Neural cell (in vitro differentiated cells): ENCODE measurements around the gene ENTPD3. TPM values are rescaled to one million over a fixed set of nuclear protein-coding genes. Genes with fewer than 3 reads are reported as not detected.

Experiments used
- H2AFZ ChIP-seq: fragments of 200-600, 300-800 bp; sonication (generic), shearing (Covaris generic); 2 replicates; pipeline ENCODE4 v1.6.0; 2014; ENCODE audit warnings: low read depth, mild to moderate bottlenecking, antibody characterized with exemption, low read length, moderate library complexity
- H3F3A ChIP-seq: fragments of 200-600 bp; shearing (Covaris generic); 2 replicates; pipeline ENCODE4 v1.6.1; 2016; ENCODE audit warnings: mild to moderate bottlenecking, moderate library complexity, mixed read lengths, antibody characterized with exemption, low read length; ENCODE audit not compliant: insufficient read depth, poor library complexity, severe bottlenecking
- H3K27ac ChIP-seq: fragments of 200-600, 300-800 bp; sonication (generic), shearing (Covaris generic); 2 replicates; pipeline ENCODE4 v1.5.1; 2014; ENCODE audit warnings: mild to moderate bottlenecking, low read length, moderate library complexity
- H3K27me3 ChIP-seq: fragments of 300-800, 200-600 bp; sonication (generic), shearing (Covaris generic); 2 replicates; pipeline ENCODE4 v1.6.0; 2014; ENCODE audit warnings: mild to moderate bottlenecking, low read depth, low read length, moderate library complexity; ENCODE audit not compliant: insufficient read depth
- H3K36me3 ChIP-seq: fragments of 300-800, 200-600 bp; sonication (generic), shearing (Covaris generic); 2 replicates; pipeline ENCODE4 v1.5.1; 2014; ENCODE audit warnings: mild to moderate bottlenecking, antibody characterized with exemption, low read length, moderate library complexity; ENCODE audit not compliant: insufficient read depth
- H3K4me2 ChIP-seq: fragments of 300-800, 200-600 bp; sonication (generic), shearing (Covaris generic); 2 replicates; pipeline ENCODE4 v1.6.0; 2014; ENCODE audit warnings: mild to moderate bottlenecking, low read length
- H3K4me3 ChIP-seq: fragments of 300-800, 200-600 bp; sonication (generic), shearing (Covaris generic); 2 replicates; pipeline ENCODE4 v1.5.1; 2014; ENCODE audit warnings: mild to moderate bottlenecking, low read length, moderate library complexity
- H3K79me2 ChIP-seq: fragments of 200-600 bp; shearing (Covaris generic); replicated peaks from 2 replicates; pipeline ENCODE4 v1.6.0; 2014; ENCODE audit warnings: mild to moderate bottlenecking, low read length, moderate library complexity; ENCODE audit not compliant: insufficient read depth
- H3K9ac ChIP-seq: fragments of 300-800, 200-600 bp; sonication (generic), shearing (Covaris generic); 2 replicates; pipeline ENCODE4 v1.6.1; 2016; ENCODE audit warnings: mild to moderate bottlenecking, low read length, mixed read lengths
- H3K9me2 ChIP-seq: fragments of 200-600 bp; shearing (Covaris generic); 2 replicates; pipeline ENCODE4 v1.6.1; 2016; ENCODE audit warnings: mild to moderate bottlenecking, low read length, mixed read lengths; ENCODE audit not compliant: insufficient read depth
- H3K9me3 ChIP-seq: fragments of 200-600, 300-800 bp; sonication (generic), shearing (Covaris generic); 2 replicates; pipeline ENCODE4 v1.6.1; 2016; ENCODE audit warnings: mild to moderate bottlenecking, mixed run types, low read length, moderate library complexity, mixed read lengths
- H4K20me1 ChIP-seq: fragments of 200-600 bp; shearing (Covaris generic); 2 replicates; pipeline ENCODE4 v1.6.1; 2016; ENCODE audit warnings: mild to moderate bottlenecking, mixed run types; ENCODE audit not compliant: insufficient read depth
- EP300 ChIP-seq: fragments of 450-650 bp; conservative IDR thresholded peaks from 2 replicates; pipeline ENCODE4 v1.6.1; 2014; ENCODE audit warnings: antibody characterized with exemption, mild to moderate bottlenecking, moderate library complexity; ENCODE audit not compliant: poor library complexity, severe bottlenecking
- EZH2 ChIP-seq: fragments of 200-600, 300-800 bp; shearing (Covaris generic), sonication (generic); IDR thresholded peaks from 2 replicates; pipeline ENCODE4 v1.6.1; 2014; ENCODE audit warnings: antibody characterized with exemption, low read length, borderline replicate concordance, mild to moderate bottlenecking; ENCODE audit not compliant: insufficient read depth, poor library complexity, severe bottlenecking
- MXI1 ChIP-seq: fragments of 450-650 bp; conservative IDR thresholded peaks from 2 replicates; pipeline ENCODE4 v1.6.1; 2014; ENCODE audit warnings: antibody characterized with exemption, mild to moderate bottlenecking; ENCODE audit not compliant: poor library complexity, severe bottlenecking
- POLR2AphosphoS5 ChIP-seq: IDR thresholded peaks from 2 replicates; pipeline ENCODE4 v1.6.1; 2012
- RAD21 ChIP-seq: fragments of 450-650 bp; conservative IDR thresholded peaks from 2 replicates; pipeline ENCODE4 v1.6.1; 2014; ENCODE audit warnings: antibody characterized with exemption, mild to moderate bottlenecking, moderate library complexity
- SMC3 ChIP-seq: fragments of 450-650 bp; conservative IDR thresholded peaks from 2 replicates; pipeline ENCODE4 v1.6.1; 2014; ENCODE audit warnings: antibody characterized with exemption, mild to moderate bottlenecking, moderate library complexity; ENCODE audit not compliant: poor library complexity
- TAF1 ChIP-seq: IDR thresholded peaks from 2 replicates; pipeline ENCODE4 v1.6.1; 2012; ENCODE audit warnings: low read depth
- polyA minus RNA-seq: library from RNA; depleted of rRNA, polyadenylated mRNA; stranded (reverse); fragments of >200 nt; gene quantifications from 2 replicates; pipeline ENCODE4 v1.2.3, GENCODE V29; 2014
- polyA plus RNA-seq: library from polyadenylated mRNA; depleted of rRNA; stranded (reverse); fragments of >200 nt; gene quantifications from 2 replicates; pipeline ENCODE4 v1.2.3, GENCODE V29; 2014
- TF ChIP-seq, protein P1 (sequence below): fragments of 450-650 bp; IDR thresholded peaks from 2 replicates; pipeline ENCODE4 v1.5.1; 2014; ENCODE audit warnings: antibody characterized with exemption, mild to moderate bottlenecking, moderate library complexity; ENCODE audit not compliant: poor library complexity, severe bottlenecking
- TF ChIP-seq, protein P2 (sequence below): IDR thresholded peaks from 2 replicates; pipeline ENCODE4 v1.6.1; 2012; ENCODE audit warnings: borderline replicate concordance

The ENTPD3 gene, protein sequence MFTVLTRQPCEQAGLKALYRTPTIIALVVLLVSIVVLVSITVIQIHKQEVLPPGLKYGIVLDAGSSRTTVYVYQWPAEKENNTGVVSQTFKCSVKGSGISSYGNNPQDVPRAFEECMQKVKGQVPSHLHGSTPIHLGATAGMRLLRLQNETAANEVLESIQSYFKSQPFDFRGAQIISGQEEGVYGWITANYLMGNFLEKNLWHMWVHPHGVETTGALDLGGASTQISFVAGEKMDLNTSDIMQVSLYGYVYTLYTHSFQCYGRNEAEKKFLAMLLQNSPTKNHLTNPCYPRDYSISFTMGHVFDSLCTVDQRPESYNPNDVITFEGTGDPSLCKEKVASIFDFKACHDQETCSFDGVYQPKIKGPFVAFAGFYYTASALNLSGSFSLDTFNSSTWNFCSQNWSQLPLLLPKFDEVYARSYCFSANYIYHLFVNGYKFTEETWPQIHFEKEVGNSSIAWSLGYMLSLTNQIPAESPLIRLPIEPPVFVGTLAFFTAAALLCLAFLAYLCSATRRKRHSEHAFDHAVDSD
- polyA plus RNA-seq (2.8 and 3.1 TPM in 2 replicates), polyA minus RNA-seq (1.7 and 2.2 TPM in 2 replicates)

DNA sequence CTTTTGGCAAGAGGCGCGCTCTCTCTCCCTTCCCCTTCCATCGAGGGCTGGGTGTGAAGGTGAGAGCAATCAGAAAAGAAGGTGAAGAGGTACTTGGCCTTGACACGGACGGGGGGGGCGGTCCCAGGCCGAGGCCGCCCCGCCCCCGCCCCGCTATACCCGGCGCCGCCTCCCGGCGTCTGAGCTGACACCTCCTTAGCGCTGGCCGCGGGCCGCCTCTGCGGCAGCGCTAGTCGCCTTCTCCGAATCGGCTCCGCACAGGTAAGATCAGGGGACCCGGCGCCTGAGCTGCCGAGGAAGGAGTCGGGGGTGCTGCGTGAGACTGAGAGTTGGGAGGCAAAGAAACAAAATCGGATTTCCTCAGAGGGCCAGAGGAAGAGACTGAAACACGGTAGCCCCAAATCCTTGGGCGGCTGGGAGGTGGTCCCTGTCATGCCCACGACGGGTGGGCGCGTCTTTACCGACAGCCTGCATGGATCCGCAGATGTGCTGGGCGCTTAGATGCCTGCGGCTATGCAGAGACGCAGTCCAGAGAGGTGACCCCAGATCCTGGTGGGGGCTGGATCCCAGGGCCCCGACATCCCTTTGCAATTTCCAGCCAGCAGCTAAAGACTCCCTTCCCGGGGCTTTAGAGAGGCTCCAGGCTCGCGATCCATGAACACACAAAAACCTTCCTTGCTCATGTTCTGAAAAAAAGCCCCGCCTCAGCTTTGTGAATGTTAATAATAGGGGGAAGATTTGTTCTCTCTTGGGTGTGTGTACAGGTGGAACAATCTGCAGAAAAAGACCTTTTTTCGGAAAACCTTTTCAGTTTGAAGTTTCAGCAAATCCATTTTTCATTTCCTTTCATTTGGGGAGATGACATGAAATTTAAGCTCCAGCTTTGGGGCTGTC, at the start of gene ENTPD3:
Gene ENTPD3 (plus strand): TSS at position 184 of the 894 bp plus-strand sequence. CDS start 874 bp downstream, outside the sequence.
- H3K9me3 ChIP-seq = no peaks in the 10 kb centered on the region
- no peak within 1 kb of the TSS for H3K27ac ChIP-seq
- H3K4me3 ChIP-seq = peak within 1 kb of the TSS; percentile 66
- H2AFZ ChIP-seq = no peak within 1 kb of the TSS
- TF ChIP-seq POLR2AphosphoS5 (no peak), SMC3 (no peak), TAF1 (no peak), EZH2 (no peak), MXI1 (no peak), RAD21 (no peak), EP300 (no peak)
- TF ChIP-seq, protein P1, sequence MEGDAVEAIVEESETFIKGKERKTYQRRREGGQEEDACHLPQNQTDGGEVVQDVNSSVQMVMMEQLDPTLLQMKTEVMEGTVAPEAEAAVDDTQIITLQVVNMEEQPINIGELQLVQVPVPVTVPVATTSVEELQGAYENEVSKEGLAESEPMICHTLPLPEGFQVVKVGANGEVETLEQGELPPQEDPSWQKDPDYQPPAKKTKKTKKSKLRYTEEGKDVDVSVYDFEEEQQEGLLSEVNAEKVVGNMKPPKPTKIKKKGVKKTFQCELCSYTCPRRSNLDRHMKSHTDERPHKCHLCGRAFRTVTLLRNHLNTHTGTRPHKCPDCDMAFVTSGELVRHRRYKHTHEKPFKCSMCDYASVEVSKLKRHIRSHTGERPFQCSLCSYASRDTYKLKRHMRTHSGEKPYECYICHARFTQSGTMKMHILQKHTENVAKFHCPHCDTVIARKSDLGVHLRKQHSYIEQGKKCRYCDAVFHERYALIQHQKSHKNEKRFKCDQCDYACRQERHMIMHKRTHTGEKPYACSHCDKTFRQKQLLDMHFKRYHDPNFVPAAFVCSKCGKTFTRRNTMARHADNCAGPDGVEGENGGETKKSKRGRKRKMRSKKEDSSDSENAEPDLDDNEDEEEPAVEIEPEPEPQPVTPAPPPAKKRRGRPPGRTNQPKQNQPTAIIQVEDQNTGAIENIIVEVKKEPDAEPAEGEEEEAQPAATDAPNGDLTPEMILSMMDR = no peak
- TF ChIP-seq, protein P2, sequence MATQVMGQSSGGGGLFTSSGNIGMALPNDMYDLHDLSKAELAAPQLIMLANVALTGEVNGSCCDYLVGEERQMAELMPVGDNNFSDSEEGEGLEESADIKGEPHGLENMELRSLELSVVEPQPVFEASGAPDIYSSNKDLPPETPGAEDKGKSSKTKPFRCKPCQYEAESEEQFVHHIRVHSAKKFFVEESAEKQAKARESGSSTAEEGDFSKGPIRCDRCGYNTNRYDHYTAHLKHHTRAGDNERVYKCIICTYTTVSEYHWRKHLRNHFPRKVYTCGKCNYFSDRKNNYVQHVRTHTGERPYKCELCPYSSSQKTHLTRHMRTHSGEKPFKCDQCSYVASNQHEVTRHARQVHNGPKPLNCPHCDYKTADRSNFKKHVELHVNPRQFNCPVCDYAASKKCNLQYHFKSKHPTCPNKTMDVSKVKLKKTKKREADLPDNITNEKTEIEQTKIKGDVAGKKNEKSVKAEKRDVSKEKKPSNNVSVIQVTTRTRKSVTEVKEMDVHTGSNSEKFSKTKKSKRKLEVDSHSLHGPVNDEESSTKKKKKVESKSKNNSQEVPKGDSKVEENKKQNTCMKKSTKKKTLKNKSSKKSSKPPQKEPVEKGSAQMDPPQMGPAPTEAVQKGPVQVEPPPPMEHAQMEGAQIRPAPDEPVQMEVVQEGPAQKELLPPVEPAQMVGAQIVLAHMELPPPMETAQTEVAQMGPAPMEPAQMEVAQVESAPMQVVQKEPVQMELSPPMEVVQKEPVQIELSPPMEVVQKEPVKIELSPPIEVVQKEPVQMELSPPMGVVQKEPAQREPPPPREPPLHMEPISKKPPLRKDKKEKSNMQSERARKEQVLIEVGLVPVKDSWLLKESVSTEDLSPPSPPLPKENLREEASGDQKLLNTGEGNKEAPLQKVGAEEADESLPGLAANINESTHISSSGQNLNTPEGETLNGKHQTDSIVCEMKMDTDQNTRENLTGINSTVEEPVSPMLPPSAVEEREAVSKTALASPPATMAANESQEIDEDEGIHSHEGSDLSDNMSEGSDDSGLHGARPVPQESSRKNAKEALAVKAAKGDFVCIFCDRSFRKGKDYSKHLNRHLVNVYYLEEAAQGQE = no peak
- H3F3A ChIP-seq = no peaks in the 10 kb centered on the region
- peak within 1 kb of the TSS; percentile 47 for H3K9ac ChIP-seq
- H3K4me2 ChIP-seq = peak within 1 kb of the TSS; percentile 33
- H3K9me2 ChIP-seq = no peaks in the 10 kb centered on the region
- H3K79me2 ChIP-seq = no peaks in the 10 kb centered on the region
- H3K36me3 ChIP-seq = no peaks in the 10 kb centered on the region
- peaks cover 32% of the 10 kb centered on the region for H3K27me3 ChIP-seq
- no peaks in the 10 kb centered on the region for H4K20me1 ChIP-seq

DNA sequence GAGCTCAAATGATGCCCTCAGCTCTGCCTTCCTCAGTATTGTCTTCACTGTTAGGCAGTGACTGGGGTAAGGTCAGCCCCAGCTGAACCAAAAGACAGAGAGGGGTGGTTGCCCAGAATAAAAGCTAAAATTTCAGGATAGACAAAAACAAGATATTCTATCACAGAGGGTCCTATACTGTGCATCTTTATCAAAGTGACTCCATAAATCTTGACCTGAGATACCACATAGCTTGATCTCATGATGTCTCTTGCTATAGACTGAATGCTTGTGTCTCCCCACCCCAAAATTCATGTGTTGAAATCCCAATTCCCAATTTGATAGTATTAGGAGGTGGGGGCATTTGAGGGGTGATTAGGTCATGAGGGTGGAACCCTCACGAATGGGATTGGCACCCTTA, 47.1 kb upstream of the ENTPD3 start:
- TF ChIP-seq SMC3 (no peak), TAF1 (no peak), EZH2 (no peak), RAD21 (no peak), POLR2AphosphoS5 (no peak), MXI1 (no peak)
- TF ChIP-seq, protein P2 = no peak
- Histone ChIP-seq H4K20me1 (no peaks in the 10 kb centered on the region), H3K9ac (no peak overlapping the region), H3K27ac (no peak overlapping the region), H3K4me3 (no peak overlapping the region), H3K79me2 (no peaks in the 10 kb centered on the region), H2AFZ (no peak overlapping the region), H3K9me2 (no peaks in the 10 kb centered on the region), H3K36me3 (no peaks in the 10 kb centered on the region), H3K4me2 (no peak overlapping the region), H3F3A (no peaks in the 10 kb centered on the region), H3K27me3 (no peaks in the 10 kb centered on the region), H3K9me3 (no peaks in the 10 kb centered on the region)
